Stimulated activated CD4-positive, alpha-beta T cell treated with anti-CD3 and anti-CD28 coated beads, TNF-alpha, amount 100 ng/mL, for 1 hour (primary cell): Measurements from ENCODE around the gene RNU1-4.
"Not testable (repeated sequence)": the region's sequence is repeated elsewhere in the genome, so short reads cannot be mapped to it uniquely, and the experiment has no call there.

ENCODE experiments used
- DNase-seq, 3 donors: peaks; one replicate each; pipeline ENCODE4 v3.0.0-alpha.2; 2020; ENCODE audit warnings: low read depth in 3 of 3, low spot score in 1 of 3

RNU1-4 gene

GRCh38 chr1:16764820-16765655 lies 24.7 kb downstream of the RNU1-4 start:
- not testable (repeated sequence) for DNase-seq

GRCh38 chr1:16765731-16766605 lies 25.7 kb downstream of the RNU1-4 start:
- not testable (repeated sequence) for DNase-seq

GRCh38 chr1:16766689-16767256 lies 26.5 kb downstream of the RNU1-4 start:
- DNase-seq, result not testable (repeated sequence)

- DNase-seq, result not testable (repeated sequence)
These were observed 29.9 kb downstream of the RNU1-4 start for GRCh38 chr1:16770139-16770759.

- DNase-seq, result not testable (repeated sequence)
These were observed 30.7 kb downstream of the RNU1-4 start for GRCh38 chr1:16770896-16771446.

GRCh38 chr1:16772275-16773204 lies 32.2 kb downstream of the RNU1-4 start:
- not testable (repeated sequence) for DNase-seq

GRCh38 chr1:16773205-16773596 lies 32.9 kb downstream of the RNU1-4 start:
- DNase-seq, result not testable (repeated sequence)

GRCh38 chr1:16773723-16774122 lies 33.4 kb downstream of the RNU1-4 start:
- not testable (repeated sequence) for DNase-seq

- DNase-seq, result not testable (repeated sequence)
These were observed 34.5 kb downstream of the RNU1-4 start for GRCh38 chr1:16774773-16775172.

GRCh38 chr1:16775290-16775689 lies 35.0 kb downstream of the RNU1-4 start:
- not testable (repeated sequence) for DNase-seq

- DNase-seq, result not testable (repeated sequence)
These were observed 35.9 kb downstream of the RNU1-4 start for GRCh38 chr1:16776248-16776647.

- not testable (repeated sequence) for DNase-seq
These were observed 36.5 kb downstream of the RNU1-4 start for GRCh38 chr1:16776835-16777234.

- DNase-seq, result not testable (repeated sequence)
These were observed 37.5 kb downstream of the RNU1-4 start for GRCh38 chr1:16777821-16778220.

GRCh38 chr1:16779525-16779924 lies 39.2 kb downstream of the RNU1-4 start:
- not testable (repeated sequence) for DNase-seq

GRCh38 chr1:16781033-16781432 lies 40.7 kb downstream of the RNU1-4 start:
- DNase-seq, result not testable (repeated sequence)

GRCh38 chr1:16781625-16782024 lies 41.3 kb downstream of the RNU1-4 start:
- DNase-seq, result not testable (repeated sequence)

GRCh38 chr1:16784955-16785354 lies 44.6 kb downstream of the RNU1-4 start:
- DNase-seq, result not testable (repeated sequence)

GRCh38 chr1:16786362-16786761 lies 46.0 kb downstream of the RNU1-4 start:
- not testable (repeated sequence) for DNase-seq

- DNase-seq, result not testable (repeated sequence)
These were observed 46.9 kb downstream of the RNU1-4 start for GRCh38 chr1:16787175-16787574.
